ENCODE results near the gene TMED9.
"Not testable (repeated sequence)": the region's sequence is repeated elsewhere in the genome, so short reads cannot be mapped to it uniquely, and the experiment has no call there.

TMED9 gene

GRCh38 chr5:177592010-177592834, at the start of gene TMED9:
TMED9 (plus strand) TSS chr5:177592203; CDS start chr5:177592215, 12 bp downstream.
- DNase-seq = peak; percentile 88

- DNase-seq = no peak
Measured at GRCh38 chr5:177542816-177543465, 49.1 kb upstream of the TMED9 start.

GRCh38 chr5:177545487-177546257, 46.3 kb upstream of the TMED9 start:
- DNase-seq = no peak

DNA sequence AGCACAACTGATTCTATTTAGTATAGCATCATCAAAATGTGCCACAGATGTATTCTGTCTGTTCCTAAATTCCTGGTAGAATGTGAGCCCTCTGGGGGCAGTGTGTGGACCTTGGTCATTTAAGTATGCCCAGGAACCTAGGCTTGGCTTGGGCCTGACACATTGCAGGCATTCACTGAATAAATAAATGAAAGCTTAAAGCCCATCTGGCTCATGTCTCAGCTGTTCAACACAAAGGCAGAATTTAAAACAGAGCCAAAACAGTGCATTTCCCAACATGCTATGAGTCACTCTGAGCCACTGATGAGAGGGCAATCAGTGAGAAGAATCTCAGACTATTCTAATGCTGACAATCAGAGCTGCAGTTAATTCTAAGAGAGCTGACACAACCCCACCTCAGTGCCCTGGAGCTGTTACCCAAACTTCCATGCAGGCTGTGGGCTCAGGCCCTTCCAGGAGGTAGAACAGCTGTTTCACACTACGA, 45.7 kb upstream of the TMED9 start:
- no peak for DNase-seq

GRCh38 chr5:177547736-177548135, 44.3 kb upstream of the TMED9 start:
- DNase-seq = no peak

DNA sequence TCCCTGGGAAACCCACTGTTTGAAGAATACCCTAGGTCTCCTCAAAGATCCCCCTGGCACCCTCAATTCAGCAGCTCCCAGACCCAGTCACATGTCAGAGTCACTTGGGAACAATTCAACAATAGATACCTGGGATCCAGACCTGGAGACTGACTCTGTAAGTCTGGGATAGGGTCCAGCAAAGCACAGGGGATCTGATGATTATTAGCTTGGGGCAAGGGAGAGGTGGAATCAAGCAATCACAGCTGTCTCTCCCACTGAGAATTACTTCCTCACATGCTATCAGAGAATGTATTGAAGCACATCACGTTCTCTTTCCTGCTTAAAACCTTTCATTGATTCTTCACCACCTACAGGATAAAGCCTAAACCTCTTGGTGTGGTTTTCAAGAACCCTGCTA, 43.5 kb upstream of the TMED9 start:
- DNase-seq = no peak

DNA sequence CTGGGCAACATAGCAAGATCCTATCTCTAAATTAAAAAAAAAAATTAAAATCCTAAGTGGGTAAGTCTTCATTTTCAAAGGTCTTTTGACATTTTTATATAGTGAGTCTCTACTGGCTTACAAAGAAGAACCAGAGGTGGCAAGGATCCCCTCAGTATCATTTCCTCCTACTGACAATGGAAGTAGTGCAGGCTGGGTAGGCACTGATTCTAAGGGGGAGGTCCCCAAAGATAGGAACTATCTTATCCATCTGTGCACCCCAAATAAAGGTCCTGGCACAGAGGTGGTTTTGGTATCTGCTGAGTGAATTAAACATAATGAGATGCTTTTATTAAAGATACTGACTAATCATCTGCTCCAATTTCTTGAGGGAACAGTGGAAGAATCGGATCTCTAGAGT, 41.9 kb upstream of the TMED9 start:
- no peak for DNase-seq

- no peak for DNase-seq
Measured at GRCh38 chr5:177552839-177553455, 39.1 kb upstream of the TMED9 start.

- DNase-seq = peak; percentile 55
Measured at GRCh38 chr5:177553671-177554429, 38.2 kb upstream of the TMED9 start.

- DNase-seq = peak; percentile 96
Measured at GRCh38 chr5:177554474-177555111, 37.4 kb upstream of the TMED9 start, which contains the start of gene FAM193B. FAM193B (minus strand) TSS chr5:177554563; CDS start chr5:177554458, 105 bp downstream.

DNA sequence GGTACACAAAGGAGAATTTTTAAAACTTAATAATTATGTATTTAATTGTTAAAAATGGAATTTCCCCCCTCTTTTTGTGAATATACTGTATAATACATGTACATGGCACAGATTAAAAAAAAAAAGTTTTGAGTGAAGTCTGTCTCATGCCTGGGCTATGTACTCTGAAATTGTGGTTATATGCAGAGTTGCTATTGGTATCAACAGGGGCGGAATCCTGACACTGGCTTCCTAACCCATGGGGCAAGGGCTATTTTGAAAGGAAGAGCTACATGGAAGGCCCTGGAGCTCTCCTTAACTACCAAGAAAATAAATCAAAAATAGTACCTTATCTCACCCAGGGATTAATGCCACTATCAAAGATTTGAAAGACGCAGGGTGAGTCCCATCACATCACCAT, 36.8 kb upstream of the TMED9 start:
- DNase-seq = no peak

DNA sequence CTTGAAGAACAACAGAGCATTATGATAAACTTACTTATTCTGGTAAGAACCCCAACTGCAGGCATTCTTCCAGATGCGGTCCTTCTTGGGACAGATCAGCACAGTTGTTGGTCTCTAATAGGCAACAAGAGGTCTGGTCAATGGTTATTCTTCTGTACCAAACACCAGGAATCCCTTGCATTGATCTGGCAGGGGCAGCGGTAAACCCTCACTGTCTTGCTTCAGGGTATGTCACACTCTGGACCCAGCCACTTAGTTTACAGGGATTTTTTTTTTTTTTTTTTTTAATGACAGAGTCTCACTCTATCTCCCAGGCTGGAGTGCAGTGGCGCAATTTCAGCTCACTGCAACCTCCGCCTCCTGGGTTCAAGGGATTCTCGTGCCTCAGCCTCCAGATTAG, 36.3 kb upstream of the TMED9 start:
- DNase-seq = no peak

GRCh38 chr5:177557041-177557647, 34.9 kb upstream of the TMED9 start:
- no peak for DNase-seq

GRCh38 chr5:177557796-177558195, 34.2 kb upstream of the TMED9 start:
- no peak for DNase-seq

DNA sequence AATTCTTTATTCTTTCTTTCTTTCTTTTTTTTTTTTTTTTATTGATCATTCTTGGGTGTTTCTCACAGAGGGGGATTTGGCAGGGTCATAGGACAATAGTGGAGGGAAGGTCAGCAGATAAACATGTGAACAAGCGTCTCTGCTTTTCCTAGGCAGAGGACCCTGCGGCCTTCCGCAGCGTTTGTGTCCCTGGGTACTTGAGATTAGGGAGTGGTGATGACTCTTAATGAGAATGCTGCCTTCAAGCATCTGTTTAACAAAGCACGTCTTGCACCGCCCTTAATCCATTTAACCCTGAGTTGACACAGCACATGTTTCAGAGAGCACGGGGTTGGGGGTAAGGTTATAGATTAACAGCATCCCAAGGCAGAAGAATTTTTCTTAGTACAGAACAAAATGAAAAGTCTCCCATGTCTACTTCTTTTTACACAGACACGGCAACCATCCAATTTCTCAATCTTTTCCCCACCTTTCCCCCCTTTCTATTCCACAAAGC, 32.5 kb upstream of the TMED9 start:
- not testable (repeated sequence) for DNase-seq

GRCh38 chr5:177565046-177565445, 27.0 kb upstream of the TMED9 start:
- no peak for DNase-seq

DNA sequence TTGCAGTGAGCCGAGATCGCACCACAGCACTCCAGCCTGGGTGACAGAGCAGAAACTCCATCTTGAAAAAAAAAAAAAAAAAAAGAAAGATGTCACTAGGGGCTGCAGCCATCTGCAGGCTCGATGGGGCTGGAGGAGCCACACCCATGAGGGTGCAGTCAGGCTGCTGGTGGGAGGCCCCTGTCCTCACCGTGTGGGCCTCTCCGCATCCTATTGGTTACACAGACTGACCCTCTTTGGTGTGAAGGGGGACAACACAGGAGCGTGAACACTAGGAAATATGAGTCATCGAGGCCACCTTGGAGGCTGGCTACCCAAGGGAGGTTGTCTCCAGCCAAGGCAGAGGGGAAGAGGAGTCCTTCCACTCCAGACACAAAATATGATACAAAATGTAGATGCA, 23.7 kb upstream of the TMED9 start:
- DNase-seq = no peak

GRCh38 chr5:177569894-177570293, 22.1 kb upstream of the TMED9 start:
- DNase-seq = no peak

DNA sequence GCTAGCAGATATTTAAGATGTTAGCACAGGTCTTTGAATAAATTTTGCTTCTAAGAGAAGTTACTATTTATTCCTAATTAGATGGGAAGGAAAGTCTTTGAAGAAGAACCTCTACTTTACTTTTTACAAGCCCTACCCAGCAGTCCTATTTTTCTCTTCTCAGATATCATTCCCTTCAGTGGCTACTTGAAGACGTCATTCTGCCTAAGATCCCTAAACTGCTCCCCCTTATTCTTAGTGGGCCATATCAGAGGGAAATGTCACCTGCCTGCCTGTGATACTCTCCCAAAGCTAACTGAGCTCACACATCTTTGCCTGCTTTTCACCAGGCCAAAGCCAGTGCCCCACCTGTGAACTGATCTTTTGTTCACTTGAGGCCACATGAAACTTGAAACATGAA, 16.5 kb upstream of the TMED9 start:
- DNase-seq = no peak

GRCh38 chr5:177576169-177576568, 15.8 kb upstream of the TMED9 start:
- no peak for DNase-seq

DNA sequence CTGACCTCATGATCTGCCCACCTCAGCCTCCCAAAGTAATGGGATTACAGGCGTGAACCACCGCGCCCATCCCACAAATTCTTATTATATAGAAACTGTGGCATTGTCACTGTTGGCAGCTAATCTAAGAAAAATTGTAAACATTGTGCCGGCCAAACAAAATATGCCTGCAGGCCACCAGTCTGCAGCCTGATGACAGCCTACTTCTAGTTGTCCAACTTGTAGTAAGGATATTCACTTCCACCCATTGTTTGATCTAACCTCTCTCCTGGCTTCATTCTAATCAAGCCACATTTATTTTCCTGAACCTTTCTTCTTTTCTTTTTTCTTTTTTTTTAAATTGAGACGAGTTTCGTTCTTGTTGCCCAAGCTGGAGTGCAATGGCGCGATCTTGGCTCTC, 13.7 kb upstream of the TMED9 start:
- no peak for DNase-seq
